Measurements from ENCODE around the gene SGMS2. TPM values are rescaled to one million over a fixed set of nuclear protein-coding genes. Genes with fewer than 3 reads are reported as not detected.

Gene SGMS2
- total RNA-seq, result 77.2 and 84.2 TPM in 2 replicates

DNA sequence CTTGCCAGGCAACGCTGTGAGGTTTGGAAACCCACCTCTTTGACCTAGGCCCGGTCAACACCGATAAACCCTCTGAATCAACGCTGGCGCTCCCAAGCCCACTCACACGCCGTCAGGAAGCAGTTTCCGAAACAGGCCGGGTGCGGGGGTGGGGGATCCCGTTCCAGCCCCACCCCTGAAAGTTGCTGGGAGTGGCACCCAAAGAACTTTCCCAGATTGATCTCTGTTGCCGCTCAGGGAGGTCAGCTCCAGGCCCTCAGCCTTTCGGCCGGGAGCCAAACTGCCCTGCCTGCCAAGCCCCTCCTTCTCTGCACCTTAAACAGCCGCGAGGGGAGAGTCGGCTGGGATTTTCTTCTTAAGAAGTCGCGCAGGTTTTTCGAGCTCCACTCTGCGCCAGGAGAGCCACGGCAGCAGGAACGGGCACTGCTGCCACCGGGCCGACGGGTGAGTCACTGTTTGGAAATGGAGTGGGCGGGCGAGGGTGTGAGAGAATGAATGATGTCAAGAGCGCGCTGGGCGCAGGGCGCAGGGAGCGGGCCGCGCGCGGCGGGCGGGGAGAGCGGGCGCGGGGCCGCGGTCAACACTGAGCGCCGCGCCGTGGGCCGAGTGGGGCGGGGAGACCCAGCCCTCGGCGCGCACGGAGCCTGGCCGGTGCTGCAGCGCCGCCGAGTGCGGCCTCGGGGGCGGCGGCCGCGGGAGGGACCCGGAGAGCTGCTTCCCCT, at the start of gene SGMS2:
SGMS2 (plus strand) TSS at position 583 of the 722 bp plus-strand sequence. CDS start 70,622 bp downstream, outside the sequence.
- DNase-seq (ENCODE audit: low read depth), result peak; percentile 67

DNA sequence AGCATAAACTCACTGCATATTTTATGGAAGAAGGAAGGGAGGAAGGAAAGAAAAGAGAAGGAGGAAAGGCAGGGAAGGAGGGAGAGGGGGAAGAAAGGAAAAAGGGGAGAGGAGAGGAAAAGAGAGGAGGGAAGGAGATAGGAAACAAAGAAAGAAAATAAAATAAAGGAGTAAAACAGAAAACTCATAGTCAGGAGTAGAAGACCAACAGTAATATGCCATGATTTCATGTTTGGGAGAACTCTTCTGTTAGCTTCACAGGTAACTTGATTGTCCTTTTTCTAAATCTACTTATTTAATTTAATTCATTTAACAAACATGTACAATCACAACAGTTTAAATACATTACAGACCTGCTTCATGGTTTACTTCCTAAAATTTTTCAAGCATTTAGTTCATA, 46.8 kb upstream of the SGMS2 start:
- no peak overlapping the region for H3K4me3 ChIP-seq (ENCODE audit: low read depth, low read length)
- TF ChIP-seq, protein P1, sequence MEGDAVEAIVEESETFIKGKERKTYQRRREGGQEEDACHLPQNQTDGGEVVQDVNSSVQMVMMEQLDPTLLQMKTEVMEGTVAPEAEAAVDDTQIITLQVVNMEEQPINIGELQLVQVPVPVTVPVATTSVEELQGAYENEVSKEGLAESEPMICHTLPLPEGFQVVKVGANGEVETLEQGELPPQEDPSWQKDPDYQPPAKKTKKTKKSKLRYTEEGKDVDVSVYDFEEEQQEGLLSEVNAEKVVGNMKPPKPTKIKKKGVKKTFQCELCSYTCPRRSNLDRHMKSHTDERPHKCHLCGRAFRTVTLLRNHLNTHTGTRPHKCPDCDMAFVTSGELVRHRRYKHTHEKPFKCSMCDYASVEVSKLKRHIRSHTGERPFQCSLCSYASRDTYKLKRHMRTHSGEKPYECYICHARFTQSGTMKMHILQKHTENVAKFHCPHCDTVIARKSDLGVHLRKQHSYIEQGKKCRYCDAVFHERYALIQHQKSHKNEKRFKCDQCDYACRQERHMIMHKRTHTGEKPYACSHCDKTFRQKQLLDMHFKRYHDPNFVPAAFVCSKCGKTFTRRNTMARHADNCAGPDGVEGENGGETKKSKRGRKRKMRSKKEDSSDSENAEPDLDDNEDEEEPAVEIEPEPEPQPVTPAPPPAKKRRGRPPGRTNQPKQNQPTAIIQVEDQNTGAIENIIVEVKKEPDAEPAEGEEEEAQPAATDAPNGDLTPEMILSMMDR (conservative IDR thresholded peaks at IDR 0.05; ENCODE audit: low read depth, low read length), result no peak
- no peak for DNase-seq (ENCODE audit: low read depth)

More for the DNA sequence above, at the start of gene SGMS2:
- H3K4me3 ChIP-seq (ENCODE audit: low read depth, low read length), result peak within 1 kb of the TSS; percentile 83
- TF ChIP-seq, protein P1 (conservative IDR thresholded peaks at IDR 0.05; ENCODE audit: low read depth, low read length), result no peak

DNA sequence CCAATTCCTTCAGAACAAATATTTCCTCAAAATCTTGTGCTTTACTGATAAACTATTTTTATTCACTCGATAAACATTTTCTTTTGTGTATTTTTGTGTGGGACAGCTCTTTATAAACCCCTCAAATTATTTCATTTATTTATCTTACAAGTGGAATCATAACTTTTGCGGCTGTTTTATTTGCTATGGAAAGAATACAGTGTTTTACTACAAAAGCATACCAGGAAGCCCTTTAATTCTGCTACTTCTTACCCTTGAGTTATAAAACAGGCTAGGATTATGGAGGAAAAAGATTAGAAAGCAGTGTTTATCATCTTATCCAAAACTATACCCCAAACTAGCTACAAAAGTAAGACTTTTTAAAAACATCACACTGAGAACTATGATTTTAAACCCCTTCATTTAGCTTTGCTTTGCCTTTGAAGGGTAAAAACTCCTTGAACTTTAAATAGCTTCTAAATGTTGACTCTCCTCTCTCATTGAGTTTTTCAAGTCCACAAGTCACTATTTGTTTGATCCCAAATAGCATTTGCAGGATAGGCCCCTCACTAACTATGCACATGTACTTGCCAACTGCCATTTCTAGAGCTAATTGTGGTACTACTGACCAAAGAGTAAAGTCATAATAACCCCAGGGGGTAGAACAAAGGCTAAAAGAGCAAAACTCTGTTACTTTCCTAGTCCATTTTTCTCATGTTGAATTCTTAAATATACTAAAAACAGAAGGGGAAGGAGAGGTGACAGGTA, 45.8 kb upstream of the SGMS2 start:
- TF ChIP-seq, protein P1 (conservative IDR thresholded peaks at IDR 0.05; ENCODE audit: low read depth, low read length), result no peak
- no peak for DNase-seq (ENCODE audit: low read depth)
- no peak overlapping the region for H3K4me3 ChIP-seq (ENCODE audit: low read depth, low read length)

DNA sequence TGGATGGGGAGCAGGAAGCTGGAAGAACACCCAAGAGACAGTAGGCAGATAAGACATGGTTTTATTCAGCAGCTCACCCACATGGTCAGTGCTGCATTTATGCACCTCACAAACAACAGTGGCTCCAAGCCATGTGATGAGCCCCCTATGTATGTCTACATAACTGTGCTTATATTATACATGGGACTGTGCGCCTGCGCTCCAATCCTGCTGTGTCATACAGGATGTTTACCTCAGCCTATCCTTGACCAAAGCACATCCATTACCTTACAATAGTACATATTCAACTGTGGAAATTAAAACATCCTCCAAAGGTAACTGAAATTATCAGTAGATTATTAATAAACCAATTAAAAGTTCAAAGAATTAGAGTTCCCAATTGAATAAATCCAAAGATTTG, 44.1 kb upstream of the SGMS2 start:
- no peak overlapping the region for H3K4me3 ChIP-seq (ENCODE audit: low read depth, low read length)
- DNase-seq (ENCODE audit: low read depth), result no peak
- TF ChIP-seq, protein P1 (conservative IDR thresholded peaks at IDR 0.05; ENCODE audit: low read depth, low read length), result no peak

DNA sequence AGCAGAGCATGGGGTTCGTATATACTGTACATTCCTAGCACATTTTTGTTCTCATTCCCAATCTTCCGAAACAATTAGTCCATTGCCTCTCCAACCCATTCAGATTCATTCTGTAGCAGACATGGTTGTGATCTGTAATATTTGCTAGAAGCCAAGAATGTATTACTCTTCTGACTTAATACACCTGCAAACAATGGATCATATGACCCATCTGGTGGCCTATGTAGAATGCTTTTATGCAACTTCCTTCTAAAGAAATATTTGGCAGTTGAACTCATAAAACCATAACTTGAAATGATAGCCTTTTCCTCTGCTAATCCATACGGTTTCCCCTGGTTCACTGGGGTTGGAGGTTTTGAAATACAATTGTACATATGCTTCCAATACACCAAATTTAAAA, 32.8 kb upstream of the SGMS2 start:
- TF ChIP-seq, protein P1 (conservative IDR thresholded peaks at IDR 0.05; ENCODE audit: low read depth, low read length), result no peak
- H3K4me3 ChIP-seq (ENCODE audit: low read depth, low read length), result no peak overlapping the region
- DNase-seq (ENCODE audit: low read depth), result no peak

DNA sequence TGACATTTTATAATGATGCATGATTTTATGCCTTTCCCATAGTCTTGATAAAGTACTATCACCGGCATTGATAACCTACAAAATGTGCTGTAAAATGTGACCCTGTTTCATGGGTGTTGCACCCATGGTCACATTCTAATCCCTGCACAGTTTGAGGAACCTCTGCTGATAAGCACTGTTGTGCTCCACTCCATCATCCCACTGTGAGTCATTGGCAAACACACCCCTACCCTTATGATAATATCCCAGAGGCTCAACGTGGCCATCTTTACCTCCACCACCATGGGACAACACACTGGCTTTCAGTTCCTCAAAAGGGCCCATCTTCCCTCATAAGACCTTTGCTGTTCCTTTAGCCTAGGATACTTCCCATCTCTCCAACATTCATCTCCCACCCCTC, 32.0 kb upstream of the SGMS2 start:
- DNase-seq (ENCODE audit: low read depth), result no peak
- TF ChIP-seq, protein P1 (conservative IDR thresholded peaks at IDR 0.05; ENCODE audit: low read depth, low read length), result no peak
- H3K4me3 ChIP-seq (ENCODE audit: low read depth, low read length), result no peak overlapping the region
